GM19328 (cell line): ENCODE data around the gene PRRC2A.

Experiments
- ATAC-seq: cut with Tn5 transposase; IDR thresholded peaks from one replicate; pipeline ENCODE4 v1.9.1; 2021; ENCODE audit warnings: mild to moderate bottlenecking, moderate library complexity; ENCODE audit not compliant: unreplicated experiment

Gene PRRC2A

GRCh38 chr6:31622684-31623091, 2.2 kb downstream of the PRRC2A start:
- ATAC-seq, result no peak

- no peak for ATAC-seq
These were observed 3.6 kb downstream of the PRRC2A start for GRCh38 chr6:31624070-31624469.

GRCh38 chr6:31626952-31627351, 6.4 kb downstream of the PRRC2A start:
- no peak for ATAC-seq

GRCh38 chr6:31627690-31628287, 7.3 kb downstream of the PRRC2A start:
- ATAC-seq, result no peak

GRCh38 chr6:31629014-31629413, 8.5 kb downstream of the PRRC2A start:
- ATAC-seq, result no peak

- ATAC-seq, result no peak
These were observed 9.8 kb downstream of the PRRC2A start for GRCh38 chr6:31630177-31630934.

- no peak for ATAC-seq
These were observed 10.7 kb downstream of the PRRC2A start for GRCh38 chr6:31631209-31631608.

GRCh38 chr6:31631681-31632278, 11.3 kb downstream of the PRRC2A start:
- no peak for ATAC-seq

- no peak for ATAC-seq
These were observed 11.9 kb downstream of the PRRC2A start for GRCh38 chr6:31632279-31632946.

GRCh38 chr6:31633447-31633846, 12.9 kb downstream of the PRRC2A start:
- ATAC-seq, result no peak

- ATAC-seq, result no peak
These were observed 13.6 kb downstream of the PRRC2A start for GRCh38 chr6:31634131-31634530.

- ATAC-seq, result no peak
These were observed 14.6 kb downstream of the PRRC2A start for GRCh38 chr6:31634969-31635575.

- ATAC-seq, result no peak
These were observed 16.4 kb downstream of the PRRC2A start for GRCh38 chr6:31636698-31637596.

GRCh38 chr6:31639043-31639442, 18.5 kb downstream of the PRRC2A start:
- no peak for ATAC-seq

GRCh38 chr6:31639449-31639861, 18.9 kb downstream of the PRRC2A start:
- ATAC-seq, result no peak

GRCh38 chr6:31640612-31641011, 20.1 kb downstream of the PRRC2A start:
- no peak for ATAC-seq

- ATAC-seq, result no peak
These were observed 20.9 kb downstream of the PRRC2A start for GRCh38 chr6:31641370-31641769.

GRCh38 chr6:31642798-31643570, 22.5 kb downstream of the PRRC2A start:
- no peak for ATAC-seq

- ATAC-seq, result no peak
These were observed 23.4 kb downstream of the PRRC2A start for GRCh38 chr6:31643818-31644454.
